Stimulated activated CD4-positive, alpha-beta T cell treated with anti-CD3 and anti-CD28 coated beads, Interleukin-12 subunit alpha, Interleukin-12 subunit beta, amount 100 ng/mL, for 24 hours (primary cell): Measurements from ENCODE around the gene TAF7L.

Experiments used
- DNase-seq, 2 experiments: peaks; one replicate each; pipeline ENCODE4 v3.0.0-alpha.2; 2020; ENCODE audit warnings: low read depth in 2 of 2

TAF7L gene

GRCh38 chrX:101220662-101221260 lies 70.4 kb downstream of the TAF7L start:
- DNase-seq: no peak

GRCh38 chrX:101219864-101220346 lies 71.2 kb downstream of the TAF7L start:
- peak in 1 of 2 experiments; percentile 8 for DNase-seq

- DNase-seq: no peak
These were observed 71.8 kb downstream of the TAF7L start, which contains the start of gene DRP2 for GRCh38 chrX:101219116-101219863. TSS of gene DRP2 (plus strand) at chrX:101219786. CDS start at chrX:101231648, 11,862 bp downstream.
